Measurements from ENCODE around the gene ABHD4.

The ABHD4 gene

GRCh38 chr14:22600027-22600426 lies 1.9 kb downstream of the ABHD4 start:
- DNase-seq (ENCODE audit: insufficient read length, low spot score) (no peak), FAIRE-seq (no peak)
- no peak for TF ChIP-seq CTCF (IDR thresholded peaks at IDR 0.05; ENCODE audit: insufficient read depth, missing control alignments)

DNA sequence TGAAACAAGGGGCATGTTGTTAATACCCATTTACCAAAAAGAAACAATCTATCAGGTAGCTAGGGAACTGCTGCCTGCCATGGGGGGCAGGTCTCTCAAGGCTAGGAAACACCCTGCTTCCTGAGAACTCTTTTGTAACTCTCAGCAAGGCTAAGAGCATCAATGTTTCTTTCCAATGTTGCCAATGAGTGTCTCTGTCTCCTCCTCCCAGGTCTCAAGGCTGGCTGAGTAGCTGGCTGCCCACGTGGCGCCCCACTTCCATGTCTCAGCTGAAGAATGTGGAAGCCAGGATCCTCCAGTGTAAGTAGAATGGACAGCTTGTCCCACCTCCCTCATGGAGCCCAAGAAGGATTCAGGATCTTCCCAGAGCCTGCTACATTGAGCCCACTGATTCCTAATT lies 3.4 kb downstream of the ABHD4 start:
- no peak for TF ChIP-seq CTCF (IDR thresholded peaks at IDR 0.05; ENCODE audit: insufficient read depth, missing control alignments)
- FAIRE-seq, result no peak
- DNase-seq (ENCODE audit: insufficient read length, low spot score), result no peak

DNA sequence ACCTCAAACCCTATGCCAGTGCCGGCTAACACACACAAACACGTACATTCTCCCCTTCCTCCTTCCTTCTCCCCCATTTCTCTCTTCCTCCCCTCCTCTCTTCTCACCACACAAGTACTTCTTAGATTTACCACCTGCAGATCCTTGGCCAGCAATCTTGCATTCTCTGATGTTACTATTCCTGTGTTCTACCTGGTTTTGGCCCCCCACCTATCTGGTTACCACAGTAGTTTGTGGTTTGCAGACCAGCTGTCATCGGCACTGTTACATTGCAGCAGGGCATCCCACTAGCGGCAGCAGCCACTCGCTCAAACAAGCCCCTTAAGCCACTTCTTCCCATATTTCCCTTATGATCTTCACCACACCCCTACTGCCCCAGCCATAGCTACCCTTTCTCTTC lies 3.9 kb downstream of the ABHD4 start:
- FAIRE-seq (no peak), DNase-seq (ENCODE audit: insufficient read length, low spot score) (no peak)
- no peak for TF ChIP-seq CTCF (IDR thresholded peaks at IDR 0.05; ENCODE audit: insufficient read depth, missing control alignments)

DNA sequence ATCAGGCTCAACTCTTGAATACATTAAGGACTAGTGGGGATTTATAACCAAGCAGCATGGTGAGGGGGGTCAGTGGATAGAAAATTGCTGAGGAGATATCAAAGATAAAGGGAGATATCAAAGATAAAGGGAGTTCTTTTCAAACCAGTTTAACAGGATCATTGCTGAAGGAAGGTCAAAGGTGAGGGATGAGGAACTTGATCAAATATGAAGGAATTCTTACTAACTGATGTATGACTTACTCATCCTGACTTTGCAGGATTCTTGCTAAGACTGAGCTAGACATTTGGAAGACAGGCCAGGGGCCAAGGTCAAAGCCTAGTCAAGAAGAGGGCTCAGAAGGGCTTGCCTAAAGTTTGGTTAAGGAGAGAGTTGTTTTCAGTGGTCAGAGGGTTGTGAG lies 4.8 kb downstream of the ABHD4 start:
- no peak for DNase-seq (ENCODE audit: insufficient read length, low spot score)
- no peak for FAIRE-seq
- TF ChIP-seq CTCF (IDR thresholded peaks at IDR 0.05; ENCODE audit: insufficient read depth, missing control alignments), result no peak

DNA sequence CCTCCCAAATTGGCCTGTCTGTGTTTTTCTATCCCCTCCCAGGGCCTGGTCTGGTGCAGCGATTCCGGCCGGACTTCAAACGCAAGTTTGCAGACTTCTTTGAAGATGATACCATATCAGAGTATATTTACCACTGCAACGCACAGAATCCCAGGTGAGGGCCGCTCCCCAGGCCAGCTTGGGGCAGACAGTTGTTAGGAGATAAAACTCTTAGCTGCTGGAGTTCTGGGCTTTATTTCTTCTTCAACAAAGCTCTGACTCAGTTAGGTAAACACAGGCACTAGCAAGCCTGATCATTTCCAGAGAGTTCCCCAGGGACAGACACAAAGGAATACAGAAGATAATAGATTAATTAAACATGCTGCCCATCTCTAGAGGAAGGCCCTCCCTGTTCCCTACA lies 8.3 kb downstream of the ABHD4 start:
- DNase-seq (ENCODE audit: insufficient read length, low spot score), result no peak
- FAIRE-seq, result no peak
- TF ChIP-seq CTCF (IDR thresholded peaks at IDR 0.05; ENCODE audit: insufficient read depth, missing control alignments), result no peak

GRCh38 chr14:22607291-22607690 lies 9.2 kb downstream of the ABHD4 start:
- TF ChIP-seq CTCF (IDR thresholded peaks at IDR 0.05; ENCODE audit: insufficient read depth, missing control alignments), result no peak
- DNase-seq (ENCODE audit: insufficient read length, low spot score) (no peak), FAIRE-seq (no peak)

GRCh38 chr14:22610931-22611330 lies 12.8 kb downstream of the ABHD4 start:
- DNase-seq (ENCODE audit: insufficient read length, low spot score) (no peak), FAIRE-seq (no peak)
- no peak for TF ChIP-seq CTCF (IDR thresholded peaks at IDR 0.05; ENCODE audit: insufficient read depth, missing control alignments)
